Nephron (organoid): ENCODE data around the gene TLE4.

Source experiments
- H3K27ac Mint-ChIP-seq, 3 experiments: 2 replicates each; pipeline ENCODE4 v1.8.0; 2020; ENCODE audit warnings: mixed read lengths in 3 of 3, mild to moderate bottlenecking in 2 of 3, moderate library complexity in 1 of 3
- H3K27me3 Mint-ChIP-seq: 2 replicates; pipeline ENCODE4 v1.8.0; 2021; ENCODE audit warnings: low read depth, mild to moderate bottlenecking, moderate library complexity, mixed read lengths
- H3K36me3 Mint-ChIP-seq: 2 replicates; pipeline ENCODE4 v1.8.0; 2020; ENCODE audit warnings: low read depth, mixed read lengths
- H3K4me1 Mint-ChIP-seq: 2 replicates; pipeline ENCODE4 v1.8.0; 2020; ENCODE audit warnings: mixed read lengths
- H3K4me3 Mint-ChIP-seq, 3 experiments: 2 replicates each; pipeline ENCODE4 v1.8.0; 2020; ENCODE audit warnings: mild to moderate bottlenecking in 3 of 3, mixed read lengths in 3 of 3, moderate library complexity in 2 of 3
- H3K9me3 Mint-ChIP-seq: 2 replicates; pipeline ENCODE4 v1.8.0; 2020; ENCODE audit warnings: mixed read lengths
- TF ChIP-seq, protein P1 (sequence below), 3 experiments: fragments of 200-600 bp; sonication (generic); IDR thresholded peaks; one replicate each; pipeline ENCODE4 v1.5.0; 2021; ENCODE audit warnings: antibody characterized with exemption in 3 of 3; ENCODE audit not compliant: unreplicated experiment in 3 of 3

The TLE4 gene

GRCh38 chr9:79641070-79641469, 69.3 kb downstream of the TLE4 start:
- Mint-ChIP-seq H3K36me3 (peaks cover 73% of the 10 kb centered on the region), H3K27me3 (peaks cover 4% of the 10 kb centered on the region), H3K4me3 (no peak overlapping the region), H3K4me1 (peaks cover 24% of the 10 kb centered on the region), H3K9me3 (peaks cover 12% of the 10 kb centered on the region), H3K27ac (peak overlapping the region; percentile 44 to 79 (median 59))
- TF ChIP-seq, protein P1, sequence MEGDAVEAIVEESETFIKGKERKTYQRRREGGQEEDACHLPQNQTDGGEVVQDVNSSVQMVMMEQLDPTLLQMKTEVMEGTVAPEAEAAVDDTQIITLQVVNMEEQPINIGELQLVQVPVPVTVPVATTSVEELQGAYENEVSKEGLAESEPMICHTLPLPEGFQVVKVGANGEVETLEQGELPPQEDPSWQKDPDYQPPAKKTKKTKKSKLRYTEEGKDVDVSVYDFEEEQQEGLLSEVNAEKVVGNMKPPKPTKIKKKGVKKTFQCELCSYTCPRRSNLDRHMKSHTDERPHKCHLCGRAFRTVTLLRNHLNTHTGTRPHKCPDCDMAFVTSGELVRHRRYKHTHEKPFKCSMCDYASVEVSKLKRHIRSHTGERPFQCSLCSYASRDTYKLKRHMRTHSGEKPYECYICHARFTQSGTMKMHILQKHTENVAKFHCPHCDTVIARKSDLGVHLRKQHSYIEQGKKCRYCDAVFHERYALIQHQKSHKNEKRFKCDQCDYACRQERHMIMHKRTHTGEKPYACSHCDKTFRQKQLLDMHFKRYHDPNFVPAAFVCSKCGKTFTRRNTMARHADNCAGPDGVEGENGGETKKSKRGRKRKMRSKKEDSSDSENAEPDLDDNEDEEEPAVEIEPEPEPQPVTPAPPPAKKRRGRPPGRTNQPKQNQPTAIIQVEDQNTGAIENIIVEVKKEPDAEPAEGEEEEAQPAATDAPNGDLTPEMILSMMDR (IDR thresholded peaks at IDR 0.05; ENCODE audit: unreplicated experiment in 3 of 3), result no peak

DNA sequence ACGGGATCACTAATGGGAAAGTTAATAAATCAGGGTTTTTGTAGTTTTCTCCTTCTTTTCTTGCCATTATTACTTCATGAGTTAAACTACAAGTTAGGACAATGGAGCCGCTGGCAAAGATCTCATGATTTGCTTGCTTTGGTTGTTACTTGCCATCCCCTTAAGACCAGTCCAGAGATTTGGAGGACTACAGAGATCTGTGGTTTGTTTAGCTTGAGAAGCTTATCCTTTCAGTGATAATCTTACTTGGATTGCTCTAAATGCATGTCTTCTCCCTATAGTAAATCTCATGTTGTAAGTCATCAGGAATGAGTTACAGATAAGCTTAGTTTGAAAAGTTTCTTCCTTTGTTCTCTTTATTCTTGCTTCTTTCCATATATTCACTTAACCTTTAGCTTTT, 70.9 kb downstream of the TLE4 start:
- Mint-ChIP-seq H3K4me1 (peaks cover 24% of the 10 kb centered on the region), H3K36me3 (peaks cover 61% of the 10 kb centered on the region), H3K4me3 (no peak overlapping the region), H3K9me3 (peaks cover 12% of the 10 kb centered on the region), H3K27me3 (peaks cover 4% of the 10 kb centered on the region), H3K27ac (peak overlapping the region in 2 of 3 experiments; percentile 9 to 16)
- TF ChIP-seq, protein P1 (IDR thresholded peaks at IDR 0.05; ENCODE audit: unreplicated experiment in 3 of 3), result no peak

GRCh38 chr9:79644048-79644447, 72.3 kb downstream of the TLE4 start:
- H3K36me3 Mint-ChIP-seq, result peaks cover 47% of the 10 kb centered on the region
- H3K27me3 Mint-ChIP-seq, result peaks cover 4% of the 10 kb centered on the region
- H3K27ac Mint-ChIP-seq, result no peak overlapping the region
- TF ChIP-seq, protein P1 (IDR thresholded peaks at IDR 0.05; ENCODE audit: unreplicated experiment in 3 of 3), result no peak
- H3K4me3 Mint-ChIP-seq, result no peak overlapping the region
- peaks cover 12% of the 10 kb centered on the region for H3K9me3 Mint-ChIP-seq
- H3K4me1 Mint-ChIP-seq, result peaks cover 24% of the 10 kb centered on the region

DNA sequence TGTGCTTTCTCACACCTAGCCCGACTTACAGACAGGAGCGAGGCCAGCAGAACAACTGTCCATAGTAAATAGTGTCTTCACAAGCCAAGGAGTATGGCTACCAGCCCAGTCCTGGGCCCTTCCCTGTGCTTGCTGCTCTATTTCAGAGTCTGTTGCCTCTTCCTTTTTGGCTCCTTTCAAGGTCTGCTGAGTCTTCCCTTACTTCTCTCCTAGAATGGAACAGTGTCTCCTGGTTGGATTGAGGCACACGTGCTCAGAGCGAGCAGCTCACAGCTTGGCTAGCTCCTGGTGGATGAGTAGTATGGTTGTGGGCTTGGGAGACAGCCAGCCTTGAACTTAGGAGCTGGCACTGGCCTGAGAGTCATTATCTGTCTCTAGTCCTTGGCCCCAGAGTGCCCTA, 72.8 kb downstream of the TLE4 start:
- TF ChIP-seq, protein P1 (IDR thresholded peaks at IDR 0.05; ENCODE audit: unreplicated experiment in 3 of 3), result no peak
- Mint-ChIP-seq H3K9me3 (peaks cover 12% of the 10 kb centered on the region), H3K27me3 (peaks cover 4% of the 10 kb centered on the region), H3K36me3 (peaks cover 45% of the 10 kb centered on the region), H3K4me1 (peaks cover 23% of the 10 kb centered on the region), H3K27ac (no peak overlapping the region), H3K4me3 (no peak overlapping the region)

- no peak overlapping the region for H3K4me3 Mint-ChIP-seq
- peaks cover 19% of the 10 kb centered on the region for H3K4me1 Mint-ChIP-seq
- peaks cover 4% of the 10 kb centered on the region for H3K27me3 Mint-ChIP-seq
- peaks cover 40% of the 10 kb centered on the region for H3K36me3 Mint-ChIP-seq
- no peak overlapping the region for H3K27ac Mint-ChIP-seq
- TF ChIP-seq, protein P1 (IDR thresholded peaks at IDR 0.05; ENCODE audit: unreplicated experiment in 3 of 3), result no peak
- H3K9me3 Mint-ChIP-seq, result peaks cover 12% of the 10 kb centered on the region
Measured at GRCh38 chr9:79645110-79645509, 73.3 kb downstream of the TLE4 start.

DNA sequence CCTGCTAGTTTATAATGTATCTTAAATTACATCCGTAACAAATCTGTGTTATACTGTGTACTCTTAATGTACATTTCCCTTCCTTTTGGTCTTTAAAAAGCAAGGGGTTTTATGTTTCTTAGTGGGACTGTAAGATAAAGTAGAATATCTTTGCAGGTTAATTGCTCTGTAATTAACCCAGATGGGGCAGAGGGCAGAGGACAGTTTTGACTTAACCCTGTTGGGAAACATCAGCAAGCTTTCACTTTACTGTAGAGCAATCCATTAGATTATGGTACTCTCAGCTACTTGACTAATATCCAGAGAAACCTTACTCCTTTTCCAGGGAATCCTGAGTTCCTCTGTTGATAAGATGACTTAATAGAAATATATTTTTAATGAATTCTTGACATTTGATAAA, 74.3 kb downstream of the TLE4 start:
- Mint-ChIP-seq H3K4me3 (no peak overlapping the region), H3K4me1 (peaks cover 13% of the 10 kb centered on the region)
- TF ChIP-seq, protein P1 (IDR thresholded peaks at IDR 0.05; ENCODE audit: unreplicated experiment in 3 of 3), result no peak

More for the DNA sequence above, 74.3 kb downstream of the TLE4 start:
- Mint-ChIP-seq H3K27me3 (peaks cover 4% of the 10 kb centered on the region), H3K27ac (no peak overlapping the region), H3K9me3 (peaks cover 12% of the 10 kb centered on the region), H3K36me3 (peaks cover 38% of the 10 kb centered on the region)
